GM21360 (cell line): ENCODE measurements around the gene FAM153A.
"Not testable (repeated sequence)": the region's sequence is repeated elsewhere in the genome, so short reads cannot be mapped to it uniquely, and the experiment has no call there.

Experiments used
- ATAC-seq: cut with Tn5 transposase; IDR thresholded peaks from one replicate; pipeline ENCODE4 v1.9.1; 2021; ENCODE audit warnings: mild to moderate bottlenecking, moderate library complexity; ENCODE audit not compliant: unreplicated experiment

Gene FAM153A

GRCh38 chr5:177782792-177783633 lies at the start of gene FAM153A:
Gene FAM153A, minus strand, starts transcription at chr5:177782899.
- ATAC-seq = not testable (repeated sequence)

DNA sequence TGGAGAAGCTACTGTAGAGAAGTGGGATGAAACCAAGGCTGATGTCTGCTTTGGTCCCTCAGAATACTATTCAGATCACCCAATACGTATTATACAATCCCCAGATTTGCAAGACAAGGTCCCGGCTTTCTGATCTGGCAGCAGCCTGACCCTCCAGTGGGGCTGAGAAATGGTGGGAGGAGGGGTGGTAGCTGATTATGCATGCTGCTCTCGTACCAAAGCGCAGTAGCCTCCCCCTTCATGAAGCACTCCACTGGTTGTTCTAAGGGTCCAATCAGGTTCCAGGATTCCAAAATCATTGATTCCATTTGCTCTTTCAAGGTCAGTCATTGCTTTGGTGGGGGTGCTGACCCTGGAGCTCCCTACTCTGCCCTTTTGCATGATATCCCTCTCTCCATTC lies 49.6 kb upstream of the FAM153A start:
- ATAC-seq = not testable (repeated sequence)

DNA sequence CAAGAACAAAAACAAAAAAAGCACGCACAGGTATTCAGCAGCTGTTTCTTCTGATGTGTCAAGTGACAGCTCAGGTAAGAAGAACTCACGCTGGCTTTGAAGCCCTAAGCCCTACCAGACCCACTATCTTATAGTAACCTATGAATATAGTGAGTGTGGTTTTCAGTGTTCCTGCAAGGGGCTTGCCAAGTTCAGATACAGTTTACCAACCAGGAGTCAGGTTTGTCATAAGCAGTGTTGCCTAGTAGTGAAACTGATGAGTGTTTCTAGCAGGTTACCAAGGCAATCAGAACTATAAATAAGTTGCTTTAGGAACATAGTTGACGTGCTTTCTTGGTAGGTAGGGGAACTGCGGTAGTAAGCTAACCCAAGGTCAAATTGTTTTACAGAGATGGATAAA lies 43.4 kb upstream of the FAM153A start:
- ATAC-seq = not testable (repeated sequence)

DNA sequence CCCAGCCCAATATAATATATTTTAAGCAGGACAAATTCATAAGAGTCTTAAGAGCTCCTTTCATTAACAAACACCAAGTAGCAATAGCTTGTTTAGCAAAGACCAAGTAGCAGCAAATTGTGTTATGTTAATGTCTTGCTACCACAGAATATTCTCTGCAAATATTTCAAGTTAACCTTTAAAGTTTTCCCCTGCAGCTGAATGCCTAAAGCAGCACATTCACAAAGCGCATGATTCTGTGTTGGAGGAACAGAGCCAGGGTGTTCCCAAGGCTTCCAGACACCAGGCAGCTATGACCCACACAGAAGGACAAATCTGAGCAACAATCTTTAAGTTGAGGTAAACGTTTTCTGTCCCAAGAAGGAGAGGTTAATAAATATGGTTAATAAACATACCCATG lies 42.1 kb upstream of the FAM153A start:
- not testable (repeated sequence) for ATAC-seq

GRCh38 chr5:177822489-177822888 lies 39.8 kb upstream of the FAM153A start:
- not testable (repeated sequence) for ATAC-seq

DNA sequence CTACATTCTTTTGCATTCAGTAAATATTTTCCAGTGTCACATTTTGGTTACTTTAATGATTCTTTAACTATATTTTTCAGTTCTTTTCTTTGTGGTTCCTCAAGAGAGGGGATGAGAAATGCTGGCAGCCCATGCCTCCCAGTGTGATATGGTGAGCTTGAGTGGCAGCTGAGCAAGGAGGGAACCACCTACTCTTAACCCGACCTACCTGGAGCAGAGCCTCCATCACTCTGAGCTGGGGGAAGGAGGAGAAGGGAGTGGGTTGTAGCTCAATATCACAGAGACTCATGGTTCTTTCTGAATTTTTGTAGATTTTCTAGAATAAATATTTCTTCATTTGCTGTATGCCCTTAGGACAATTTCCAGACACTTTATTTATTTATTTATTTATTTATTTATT lies 37.0 kb upstream of the FAM153A start:
- not testable (repeated sequence) for ATAC-seq

DNA sequence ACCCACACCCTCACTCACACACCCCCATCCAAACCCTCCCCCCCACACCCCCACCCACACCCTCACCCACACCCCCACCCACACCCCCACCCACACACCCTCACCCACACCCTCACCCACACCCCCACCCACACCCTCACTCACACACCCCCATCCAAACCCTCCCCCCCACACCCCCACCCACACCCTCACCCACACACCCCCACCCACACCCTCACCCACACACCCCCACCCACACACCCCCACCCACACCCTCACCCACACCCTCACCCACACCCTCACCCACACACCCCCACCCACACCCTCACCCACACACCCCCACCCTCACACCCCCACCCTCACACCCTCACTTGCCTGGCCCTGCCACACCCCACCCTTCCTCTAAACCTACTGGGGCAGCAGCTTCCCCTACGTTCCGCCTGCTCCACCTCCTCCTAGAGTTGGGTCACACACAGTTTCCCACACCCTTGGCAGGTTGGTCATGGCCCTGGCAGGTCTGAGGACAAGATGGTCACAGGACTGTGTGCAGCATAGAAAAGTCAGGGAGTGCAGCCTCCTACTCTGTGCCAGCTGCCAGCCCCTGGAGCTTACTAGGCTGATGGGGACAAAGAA lies 30.2 kb upstream of the FAM153A start:
- not testable (repeated sequence) for ATAC-seq

- not testable (repeated sequence) for ATAC-seq
Measured at GRCh38 chr5:177812160-177812743, 29.6 kb upstream of the FAM153A start.

- not testable (repeated sequence) for ATAC-seq
Measured at GRCh38 chr5:177809209-177809913, 26.7 kb upstream of the FAM153A start.

- ATAC-seq = not testable (repeated sequence)
Measured at GRCh38 chr5:177808420-177808819, 25.7 kb upstream of the FAM153A start.

GRCh38 chr5:177807265-177807664 lies 24.6 kb upstream of the FAM153A start:
- not testable (repeated sequence) for ATAC-seq

DNA sequence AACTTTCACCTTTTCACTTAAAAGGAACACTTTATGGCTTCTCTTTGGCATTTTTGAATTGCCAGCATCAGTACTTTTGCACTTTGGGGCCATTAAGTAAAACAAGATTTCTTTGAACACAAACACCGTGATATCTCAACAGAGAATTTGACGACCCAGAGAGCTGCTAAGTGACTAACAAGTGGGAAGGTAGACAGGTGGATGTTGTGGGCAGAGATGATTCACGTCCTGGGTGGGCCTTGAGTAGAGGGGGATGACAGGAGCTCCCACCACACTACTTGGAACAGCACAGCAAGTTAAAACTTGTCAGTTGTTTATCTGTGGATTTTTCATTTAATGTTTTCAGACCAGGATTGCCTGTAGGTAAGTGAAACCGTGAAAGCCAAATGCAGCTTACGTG lies 18.7 kb upstream of the FAM153A start:
- ATAC-seq = not testable (repeated sequence)

GRCh38 chr5:177798237-177798840 lies 15.6 kb upstream of the FAM153A start:
- not testable (repeated sequence) for ATAC-seq

GRCh38 chr5:177793272-177793671 lies 10.6 kb upstream of the FAM153A start:
- ATAC-seq = not testable (repeated sequence)

GRCh38 chr5:177791649-177792048 lies 8.9 kb upstream of the FAM153A start:
- ATAC-seq = not testable (repeated sequence)

GRCh38 chr5:177782169-177782568 lies 530 bp downstream of the FAM153A start:
- not testable (repeated sequence) for ATAC-seq

DNA sequence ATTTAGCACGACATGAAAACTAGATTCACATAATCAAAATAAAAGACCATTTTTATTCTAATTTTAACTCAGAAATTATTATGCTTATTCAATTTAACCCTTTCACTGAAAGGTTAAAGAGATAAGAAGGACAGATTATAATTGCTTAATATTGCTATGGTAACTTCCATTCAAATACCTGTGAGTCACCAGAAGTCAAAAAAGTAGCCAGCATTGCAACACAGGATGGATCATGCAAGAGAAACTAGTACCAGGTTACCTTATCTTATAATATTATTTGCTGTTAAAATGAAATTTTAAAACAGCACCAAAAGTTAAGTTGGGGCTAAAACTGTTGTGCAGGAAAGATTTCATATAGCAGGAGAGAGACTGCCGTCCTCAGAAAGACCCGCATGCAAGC lies 11.5 kb downstream of the FAM153A start:
- not testable (repeated sequence) for ATAC-seq

GRCh38 chr5:177770646-177771045 lies 12.1 kb downstream of the FAM153A start:
- not testable (repeated sequence) for ATAC-seq

GRCh38 chr5:177763737-177764508 lies 18.8 kb downstream of the FAM153A start:
- not testable (repeated sequence) for ATAC-seq

GRCh38 chr5:177760954-177761353 lies 21.7 kb downstream of the FAM153A start:
- not testable (repeated sequence) for ATAC-seq
